SK-N-SH (cell line): ENCODE results near the gene ZFPL1.

Source experiments
- CTCF ChIP-seq: fragments of 200-600 bp; sonication (generic); IDR thresholded peaks from 2 replicates; pipeline ENCODE4 v1.6.1; 2017; ENCODE audit warnings: antibody characterized with exemption, mild to moderate bottlenecking, moderate library complexity
- EP300 ChIP-seq, 2 experiments: IDR thresholded peaks; 2 replicates each; pipeline versions ENCODE4 v1.4.0 to v1.6.1; 2012; ENCODE audit warnings: borderline replicate concordance in 1 of 2, low read depth in 1 of 2, low read length in 1 of 2
- MXI1 ChIP-seq: IDR thresholded peaks from 2 replicates; pipeline ENCODE4 v1.6.1; 2012; ENCODE audit warnings: mild to moderate bottlenecking, low read depth, low read length, improper control_type of control experiment
- POLR2AphosphoS5 ChIP-seq: IDR thresholded peaks from 2 replicates; pipeline ENCODE4 v1.6.1; 2012; ENCODE audit warnings: low read depth, low read length
- REST ChIP-seq: IDR thresholded peaks from 2 replicates; pipeline ENCODE4 v1.6.1; 2012; ENCODE audit warnings: mild to moderate bottlenecking, low read depth, low read length, moderate library complexity
- TF ChIP-seq, protein P1 (sequence below): fragments of 150-350 bp; IDR thresholded peaks from 2 replicates; pipeline ENCODE4 v1.6.1; 2017; ENCODE audit warnings: antibody characterized with exemption, low read length, low read depth, borderline replicate concordance

- peak; percentile 89 for TF ChIP-seq CTCF
- TF ChIP-seq, protein P1, sequence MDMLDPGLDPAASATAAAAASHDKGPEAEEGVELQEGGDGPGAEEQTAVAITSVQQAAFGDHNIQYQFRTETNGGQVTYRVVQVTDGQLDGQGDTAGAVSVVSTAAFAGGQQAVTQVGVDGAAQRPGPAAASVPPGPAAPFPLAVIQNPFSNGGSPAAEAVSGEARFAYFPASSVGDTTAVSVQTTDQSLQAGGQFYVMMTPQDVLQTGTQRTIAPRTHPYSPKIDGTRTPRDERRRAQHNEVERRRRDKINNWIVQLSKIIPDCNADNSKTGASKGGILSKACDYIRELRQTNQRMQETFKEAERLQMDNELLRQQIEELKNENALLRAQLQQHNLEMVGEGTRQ: no peak
- no peak for TF ChIP-seq REST
- no peak for TF ChIP-seq POLR2AphosphoS5
- no peak for TF ChIP-seq EP300 (IDR thresholded peaks at IDR 0.05; ENCODE audit: borderline replicate concordance in 1 of 2, low read depth in 1 of 2, low read length in 1 of 2)
- no peak for TF ChIP-seq MXI1
Measured at GRCh38 chr11:65110354-65110861, 26.4 kb downstream of the ZFPL1 start.
